ENCODE measurements around the gene MED17.

MED17 gene

GRCh38 chr11:93820847-93821246, 36.8 kb downstream of the MED17 start:
- DNase-seq: no peak

- DNase-seq: no peak
These were observed 37.5 kb downstream of the MED17 start for GRCh38 chr11:93821617-93822016.

GRCh38 chr11:93822359-93822758, 38.3 kb downstream of the MED17 start:
- no peak for DNase-seq

- no peak for DNase-seq
These were observed 39.1 kb downstream of the MED17 start for GRCh38 chr11:93823210-93823609.

- DNase-seq: no peak
These were observed 43.3 kb downstream of the MED17 start for GRCh38 chr11:93827363-93827762.

GRCh38 chr11:93829598-93829997, 45.5 kb downstream of the MED17 start:
- DNase-seq: no peak

DNA sequence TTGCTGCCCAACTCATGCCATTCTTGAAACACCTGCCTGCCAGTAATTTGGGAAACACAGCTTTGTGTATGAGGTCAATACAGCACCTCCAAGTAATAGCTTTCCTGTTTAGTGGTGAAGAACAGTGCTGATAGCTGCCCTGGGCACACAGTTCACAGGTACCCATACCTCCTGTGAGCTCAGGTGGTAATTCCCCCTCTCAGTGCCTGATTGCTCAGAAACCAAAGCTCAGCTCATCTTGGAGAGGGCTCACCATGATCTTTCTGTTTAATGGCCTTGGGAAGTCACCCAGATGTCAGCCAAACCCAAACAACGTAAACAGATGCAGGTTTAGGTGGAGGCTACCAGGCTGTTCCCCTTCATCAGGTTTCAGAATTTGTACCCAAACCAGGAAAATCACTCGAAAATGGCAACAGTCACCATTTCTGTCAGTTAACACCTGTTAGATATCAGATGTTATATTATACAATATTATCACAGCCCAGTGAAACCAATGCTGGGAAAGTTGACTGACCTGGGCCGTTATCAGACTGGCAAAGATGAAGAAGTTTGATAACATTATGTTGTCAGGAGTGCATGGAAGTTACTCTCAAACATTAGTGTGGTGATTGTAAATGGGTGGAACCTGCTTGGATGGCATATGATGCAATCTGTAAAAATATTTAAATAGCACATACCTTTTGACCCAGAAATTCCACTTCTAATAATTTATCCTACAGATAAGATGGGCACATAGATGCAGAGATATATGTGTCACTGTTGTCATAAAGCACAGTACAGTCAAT, 47.5 kb downstream of the MED17 start:
- no peak for DNase-seq

DNA sequence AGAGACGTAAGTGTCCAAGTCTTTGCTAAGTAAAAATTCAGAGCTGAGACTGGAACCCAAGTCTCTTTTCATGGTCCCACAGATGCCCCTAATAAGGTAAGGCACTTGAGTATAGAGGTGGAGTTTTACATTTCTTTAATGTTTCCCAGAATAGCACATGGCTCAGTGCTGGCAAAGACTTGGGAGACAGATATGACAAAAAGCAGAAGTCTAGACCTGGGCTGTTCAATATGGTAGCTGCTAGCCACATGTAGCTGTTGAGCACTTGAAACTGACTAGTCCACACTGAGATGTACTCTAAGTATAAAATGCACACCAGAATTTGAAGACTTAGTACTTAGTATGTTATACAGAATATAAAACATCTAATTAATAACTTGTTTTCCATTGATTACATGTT, 48.7 kb downstream of the MED17 start:
- no peak for DNase-seq

GRCh38 chr11:93838967-93839366, 54.9 kb downstream of the MED17 start:
- DNase-seq: no peak

DNA sequence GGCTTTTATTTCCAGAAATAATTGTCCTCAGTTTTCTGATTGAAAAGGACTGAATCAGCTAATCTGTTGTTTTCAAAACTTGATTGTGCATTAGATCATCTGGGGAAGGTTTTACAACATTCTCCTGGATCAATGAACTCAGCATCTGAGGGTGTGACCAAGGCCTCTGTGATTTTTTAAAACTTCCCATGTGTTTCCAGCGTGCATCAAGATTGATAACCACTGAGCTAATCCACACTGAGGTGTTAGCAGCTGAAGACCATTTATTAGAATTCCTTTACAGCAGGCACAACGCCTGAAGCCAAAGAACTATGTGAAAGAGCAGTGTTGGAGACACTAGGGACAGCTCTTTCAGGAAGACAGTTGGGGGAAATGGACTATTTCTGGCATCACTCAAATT, 56.1 kb downstream of the MED17 start:
- DNase-seq: no peak

DNA sequence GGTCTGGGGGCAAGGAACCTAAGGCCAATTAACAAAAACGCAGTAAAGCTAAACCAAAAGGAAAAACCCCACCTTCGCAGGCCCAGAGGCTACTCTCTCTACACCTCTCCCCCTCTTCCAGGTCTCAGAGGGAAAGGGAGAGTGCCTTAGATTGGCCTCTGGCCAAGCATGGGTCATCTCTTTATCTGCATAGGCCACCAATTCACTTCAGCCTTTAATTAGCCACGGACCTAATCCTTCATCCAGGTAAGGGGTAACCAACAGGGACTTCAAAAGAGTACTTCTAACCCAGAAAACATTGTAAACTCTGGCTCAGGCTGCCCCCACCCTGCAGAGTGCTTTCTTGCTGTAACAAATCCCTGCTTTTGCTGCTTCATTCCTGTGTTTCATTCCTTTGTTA, 56.9 kb downstream of the MED17 start:
- no peak for DNase-seq

- no peak for DNase-seq
These were observed 57.4 kb downstream of the MED17 start for GRCh38 chr11:93841446-93841845.

DNA sequence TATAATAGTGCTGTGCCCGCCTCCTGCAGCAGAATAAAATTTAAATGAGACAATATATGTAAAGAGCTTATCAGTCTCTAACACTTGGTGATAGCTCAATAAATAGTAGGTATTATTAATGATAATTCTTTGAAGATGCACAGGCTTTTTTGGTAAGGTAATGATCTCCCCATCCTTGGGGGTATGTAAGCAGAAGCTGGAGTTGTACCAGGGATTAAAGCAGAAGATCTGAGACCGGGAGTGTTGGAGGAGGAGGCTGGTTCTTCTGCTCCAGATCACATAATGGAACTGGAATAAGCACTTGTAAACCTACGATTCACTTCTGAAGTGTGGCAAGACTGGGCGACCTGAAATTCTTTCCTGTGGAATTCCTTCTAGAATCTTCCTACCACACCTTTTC, 58.0 kb downstream of the MED17 start:
- no peak for DNase-seq

GRCh38 chr11:93842461-93842860, 58.4 kb downstream of the MED17 start:
- DNase-seq: no peak

GRCh38 chr11:93843906-93844305, 59.8 kb downstream of the MED17 start:
- DNase-seq: no peak

DNA sequence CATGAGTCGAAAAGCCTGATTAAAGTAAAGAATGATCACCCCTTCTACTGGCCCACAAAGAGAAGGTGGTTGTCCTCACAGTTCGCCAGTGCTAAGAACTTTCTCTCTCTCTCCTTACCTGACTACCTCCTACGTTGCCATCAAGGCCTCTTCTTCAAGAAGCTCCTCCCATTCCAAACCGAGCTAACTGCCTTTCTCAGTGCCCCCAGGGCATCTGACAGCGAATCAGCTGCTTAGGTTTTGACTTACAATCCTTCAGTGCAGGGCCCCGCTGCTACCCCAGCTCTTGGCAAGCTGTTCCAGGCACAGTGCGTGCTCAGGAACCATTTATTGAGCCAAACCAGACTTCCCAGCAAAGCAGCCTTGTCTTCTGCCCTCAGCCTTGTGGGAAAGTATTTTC, 60.5 kb downstream of the MED17 start:
- DNase-seq: no peak

DNA sequence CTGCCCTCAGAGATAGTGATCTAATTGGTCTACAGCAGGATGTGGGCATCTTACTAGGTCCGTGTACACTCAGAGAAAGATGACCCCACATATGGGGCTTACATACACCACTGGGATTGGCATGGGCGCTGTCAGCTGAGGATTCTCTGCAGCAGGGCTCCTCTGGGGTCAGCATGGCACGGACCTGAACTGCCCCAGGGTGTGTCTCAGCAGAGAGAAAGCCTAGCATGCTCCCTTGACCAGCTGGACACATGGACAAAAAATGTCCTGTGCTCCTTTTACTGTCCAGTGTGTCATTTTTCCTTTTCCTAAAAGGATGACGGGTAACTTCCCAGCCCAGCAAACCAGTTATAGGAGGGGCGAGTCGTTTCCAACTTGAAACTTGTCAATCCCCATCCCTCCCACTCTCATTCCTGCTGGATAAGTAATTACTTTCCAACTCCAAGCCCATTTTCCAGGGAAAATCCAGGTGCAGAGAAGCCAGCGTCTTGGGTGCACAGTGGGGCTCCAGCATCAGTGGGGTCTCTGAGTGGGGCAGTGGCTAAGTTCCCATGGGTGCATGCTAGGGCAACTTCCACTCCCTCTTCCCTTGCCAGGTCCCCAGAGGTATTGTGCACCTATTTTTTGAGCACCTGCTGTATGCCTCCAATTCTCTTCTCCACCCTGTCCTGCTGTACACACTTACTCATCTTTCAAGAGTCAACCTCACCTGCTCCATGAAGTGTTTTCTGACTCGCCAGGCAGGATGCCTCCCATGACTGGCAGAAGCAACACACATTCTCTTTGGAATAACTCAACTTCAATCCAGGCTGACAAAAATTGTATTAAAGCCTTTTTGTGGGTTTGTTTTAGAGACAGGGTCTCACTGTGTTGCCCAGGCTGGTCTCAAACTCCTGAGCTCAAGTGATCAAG, 61.4 kb downstream of the MED17 start:
- no peak for DNase-seq

DNA sequence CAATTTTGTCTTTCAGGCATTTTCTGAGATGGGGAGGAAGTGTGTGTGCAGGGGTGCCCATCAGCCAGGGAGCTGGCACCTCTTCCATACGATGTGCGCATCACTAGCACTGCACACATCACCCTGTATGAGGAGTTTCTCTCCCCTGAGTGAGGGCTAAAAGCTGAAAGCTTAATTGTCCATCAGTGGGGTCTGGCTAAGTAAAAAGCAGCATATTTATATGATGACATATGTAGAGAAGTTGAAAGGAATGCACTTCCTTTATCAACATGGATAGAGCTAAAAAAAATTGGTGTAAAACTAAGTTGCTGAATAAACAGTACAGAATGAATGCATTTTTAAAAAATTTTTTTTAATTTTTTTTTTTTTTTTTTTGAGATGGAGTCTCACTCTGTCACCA, 62.3 kb downstream of the MED17 start:
- no peak for DNase-seq

DNA sequence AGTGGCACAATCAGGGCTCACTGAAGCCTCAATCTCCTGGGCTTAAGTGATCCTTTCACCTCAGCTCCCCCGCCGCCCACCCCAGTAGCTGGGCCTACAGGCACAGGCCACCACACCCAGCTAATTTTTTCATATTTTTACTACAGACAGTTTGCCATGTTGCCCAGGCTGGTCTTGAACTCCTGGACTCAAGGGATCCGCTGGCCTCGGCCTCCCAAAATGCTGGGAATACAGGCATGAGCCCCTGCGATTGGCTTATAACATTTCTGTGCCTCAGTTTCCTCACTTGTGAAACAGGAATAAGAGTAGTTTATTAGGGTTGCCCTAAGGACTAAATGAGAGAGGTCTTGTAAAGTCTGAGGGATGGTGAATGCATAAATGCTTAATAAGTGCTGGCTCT, 65.1 kb downstream of the MED17 start:
- DNase-seq: no peak

- DNase-seq: no peak
These were observed 65.9 kb downstream of the MED17 start for GRCh38 chr11:93849751-93850593.

DNA sequence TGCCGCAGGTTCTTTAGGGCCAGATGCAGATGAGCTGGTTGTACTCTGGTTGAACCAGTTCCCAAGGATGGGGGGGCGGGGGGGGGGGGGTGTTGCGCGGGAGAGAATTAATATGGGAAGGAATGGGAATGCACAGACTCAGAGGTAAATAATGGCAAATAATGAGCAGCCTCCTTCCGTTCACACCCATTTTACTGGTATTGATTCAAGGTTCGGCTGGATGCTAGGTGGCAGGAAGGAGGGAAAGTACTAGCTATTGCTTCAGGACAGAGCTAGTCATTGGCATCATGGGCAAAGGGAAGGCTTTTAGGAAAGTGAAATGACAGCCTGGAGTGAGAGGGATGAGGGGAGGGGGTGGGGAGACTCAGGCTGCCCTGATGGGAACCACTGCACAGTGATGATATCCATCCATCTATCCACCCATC, 66.5 kb downstream of the MED17 start, which contains the start of gene VSTM5:
TSS of gene VSTM5 (minus strand) at position 25 of the 425 bp plus-strand sequence. CDS start 116 bp downstream, outside the sequence.
- DNase-seq: no peak

DNA sequence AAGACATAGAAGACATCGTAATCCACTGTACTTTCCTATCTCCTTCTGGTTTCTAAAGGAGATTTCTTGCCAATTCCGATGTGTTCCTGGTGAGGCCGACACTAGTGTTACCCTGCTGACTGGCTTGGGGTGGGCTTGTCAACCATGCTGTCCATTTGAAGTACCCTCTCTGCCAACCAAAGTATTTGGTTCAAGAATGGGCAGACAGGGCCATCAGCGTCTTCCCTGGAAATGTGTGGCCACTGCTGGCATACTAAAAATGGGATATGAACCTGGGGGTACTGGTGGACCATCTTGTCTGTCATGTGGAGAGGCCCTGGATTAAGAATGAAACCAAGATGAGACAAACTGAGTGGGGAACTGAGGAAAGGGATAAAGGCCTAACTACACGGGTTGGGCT, 68.2 kb downstream of the MED17 start:
- DNase-seq: no peak

Data from activated CD4-positive, alpha-beta T cell treated with anti-CD3 and anti-CD28 coated beads, Interleukin-2, amount 50 U/mL, for 16 hours (primary cell).